GM18511 (cell line): ENCODE measurements around the gene FRYL.
A peak's percentile ranks its signal among the peaks of the same experiment; 100 is the strongest.
"Not testable (repeated sequence)": the region's sequence is repeated elsewhere in the genome, so short reads cannot be mapped to it uniquely, and the experiment has no call there.

Source experiments
- ATAC-seq: cut with Tn5 transposase; IDR thresholded peaks from one replicate; pipeline ENCODE4 v1.9.1; 2021; ENCODE audit warnings: mild to moderate bottlenecking, moderate library complexity; ENCODE audit not compliant: unreplicated experiment

Gene FRYL

DNA sequence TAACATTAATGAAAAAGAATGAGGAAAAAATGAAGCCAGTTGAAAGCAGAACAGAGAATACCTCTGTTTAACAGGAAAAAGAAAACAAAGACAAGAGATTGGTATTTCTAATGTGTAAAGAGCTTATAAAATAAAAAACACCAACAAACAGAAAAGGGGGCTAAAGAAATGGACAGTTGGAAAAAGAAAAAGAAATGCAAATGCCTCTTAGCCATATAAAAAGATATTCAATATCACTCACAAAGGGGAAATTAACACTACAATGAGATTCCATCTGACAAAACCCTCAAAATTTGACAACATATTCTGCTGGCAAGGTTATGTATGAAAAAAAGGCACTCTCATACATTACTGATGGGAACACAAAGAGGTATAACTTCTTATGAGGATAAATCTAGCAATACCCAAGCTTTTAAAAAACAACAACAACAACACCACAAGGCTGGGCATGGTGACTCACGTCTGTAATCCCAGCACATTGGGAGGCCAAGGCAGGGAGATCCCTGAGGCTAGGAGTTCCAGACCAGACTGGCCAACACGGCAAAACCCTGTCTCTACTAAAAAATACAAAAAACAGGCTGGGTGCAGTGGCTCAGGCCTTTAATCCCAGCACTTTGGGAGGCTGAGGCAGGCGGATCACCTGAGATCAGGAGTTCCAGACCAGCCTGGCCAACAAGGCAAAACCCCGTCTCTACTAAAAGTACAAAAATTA is 75.8 kb downstream of the FRYL start:
- no peak for ATAC-seq

DNA sequence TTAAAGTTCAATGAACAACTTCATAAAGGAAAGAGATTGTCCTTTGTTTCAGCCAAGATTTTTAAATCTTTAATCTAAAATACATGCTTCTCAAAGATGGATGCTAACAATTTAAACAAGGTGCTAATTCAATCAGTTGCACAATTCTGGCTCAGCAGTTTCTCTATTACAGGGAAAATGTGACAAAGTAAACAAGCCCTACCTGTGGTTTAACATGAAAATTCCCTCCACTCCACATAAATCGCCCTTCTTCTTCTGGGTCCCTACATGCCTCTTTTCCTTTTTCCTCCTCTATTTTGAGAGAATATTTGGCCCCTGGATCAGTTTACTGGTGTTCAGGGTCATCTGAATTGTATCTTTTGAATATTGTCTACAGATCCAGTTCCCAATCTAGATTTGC is 80.6 kb downstream of the FRYL start:
- no peak for ATAC-seq

DNA sequence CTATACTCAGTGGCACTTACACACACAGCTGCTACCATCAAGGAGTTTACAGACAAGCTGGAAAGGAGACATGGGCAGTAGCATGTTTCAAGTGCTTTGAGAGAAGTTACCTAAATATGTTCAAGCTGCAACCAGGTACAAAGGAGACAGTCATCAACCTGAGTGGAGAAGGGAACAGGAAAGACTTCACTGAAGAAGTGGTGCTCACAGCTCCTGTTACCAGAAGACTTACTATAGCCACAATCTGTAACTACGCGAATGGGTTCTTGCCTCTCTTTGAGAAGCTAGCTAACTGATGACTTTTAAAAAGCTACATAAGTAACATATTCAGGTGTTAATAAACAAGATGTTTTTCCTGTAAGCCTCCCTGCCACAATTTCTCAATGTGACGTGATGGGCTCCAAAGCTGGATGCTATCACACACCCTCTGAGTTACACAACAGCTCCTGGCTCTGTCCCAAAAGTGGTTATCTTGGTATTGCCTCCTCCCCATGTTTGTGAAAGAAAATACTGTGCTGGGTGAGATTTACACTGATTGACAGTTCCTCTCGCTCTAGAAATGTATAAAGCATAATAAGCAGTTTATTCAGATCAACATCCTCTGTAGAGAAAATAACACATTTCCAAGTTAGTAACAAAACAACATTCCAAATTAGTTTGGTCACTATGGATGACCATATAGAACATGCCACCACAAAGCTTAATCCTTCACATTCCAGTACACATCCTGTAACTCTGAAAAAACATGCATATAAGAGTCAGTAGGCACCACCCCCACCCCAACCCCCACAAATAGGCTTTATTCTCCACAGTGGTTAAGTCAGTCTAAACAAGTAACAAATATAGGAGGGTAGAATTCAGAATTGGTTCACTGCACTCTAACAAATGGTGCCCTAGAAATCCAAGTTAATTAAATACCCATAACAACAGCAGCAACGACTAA is 81.8 kb downstream of the FRYL start:
- no peak for ATAC-seq

DNA sequence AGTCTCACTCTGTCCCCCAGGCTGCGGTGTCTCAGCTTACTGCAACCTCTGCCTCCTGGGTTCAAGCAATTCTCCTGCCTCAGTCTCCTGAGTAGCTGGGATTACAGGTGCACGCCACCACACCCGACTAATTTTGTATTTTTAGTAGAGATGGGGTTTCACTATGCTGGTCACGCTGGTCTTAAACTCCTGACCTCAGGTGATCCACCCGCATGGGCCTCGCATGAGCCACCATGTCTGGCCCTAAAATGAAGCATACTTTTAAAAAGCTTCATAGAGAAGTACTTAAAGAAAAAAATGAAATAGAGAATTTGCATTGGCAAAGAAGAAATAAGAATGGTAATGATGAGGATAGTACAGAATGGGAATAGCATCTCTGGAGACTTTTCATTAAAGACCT is 82.6 kb downstream of the FRYL start:
- not testable (repeated sequence) for ATAC-seq

DNA sequence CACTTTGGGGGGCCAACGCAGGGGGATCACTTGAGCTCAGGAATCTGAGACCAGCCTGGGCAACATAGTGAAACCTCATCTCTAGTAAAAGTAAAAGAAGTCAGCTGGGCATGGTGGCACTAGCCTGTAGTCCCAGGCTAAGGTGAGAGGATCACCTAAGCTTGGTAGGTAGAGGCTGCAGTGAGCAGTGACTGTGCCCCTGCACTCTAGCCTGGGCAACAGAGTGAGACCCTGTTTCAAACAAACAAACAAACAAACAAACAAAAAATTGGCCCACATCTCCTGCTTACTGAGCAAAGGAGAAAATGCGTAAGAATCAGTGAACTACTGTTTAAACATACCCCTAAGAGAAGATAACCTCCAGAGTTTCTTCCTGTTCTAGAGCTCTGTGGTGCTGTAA is 85.3 kb downstream of the FRYL start:
- ATAC-seq: no peak

DNA sequence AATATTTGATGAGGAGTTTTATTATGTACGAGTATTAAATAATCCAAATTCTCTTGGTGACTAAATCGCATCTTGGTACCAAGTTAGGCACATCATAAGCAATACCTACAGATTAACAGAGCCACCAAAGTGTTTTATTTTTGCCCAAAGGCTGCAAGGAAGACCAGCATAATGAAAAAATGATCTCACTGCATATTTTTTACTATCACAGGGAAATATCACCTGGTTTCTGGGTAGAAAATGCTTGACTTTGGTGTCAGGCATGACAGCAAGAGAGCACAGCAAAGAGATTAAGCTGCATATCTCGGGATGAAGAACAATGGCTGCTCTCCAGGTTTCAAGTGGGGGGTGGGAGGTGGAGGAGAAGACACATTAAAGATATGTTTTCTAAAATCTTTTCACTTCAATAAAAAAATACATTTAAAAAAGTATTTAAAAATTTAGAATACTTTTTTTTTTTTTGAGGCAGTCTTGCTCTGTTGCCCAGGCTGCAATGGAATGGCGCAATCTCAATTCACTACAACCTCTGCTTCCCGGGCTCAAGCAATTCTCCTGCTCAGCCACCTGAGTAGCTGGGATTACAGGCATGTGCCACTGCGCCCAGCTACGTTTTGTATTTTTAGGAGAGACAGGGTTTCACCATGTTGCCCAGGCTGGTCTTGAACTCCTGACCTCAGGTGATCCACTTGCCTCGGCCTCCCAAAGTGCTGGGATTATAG is 86.1 kb downstream of the FRYL start:
- no peak for ATAC-seq

DNA sequence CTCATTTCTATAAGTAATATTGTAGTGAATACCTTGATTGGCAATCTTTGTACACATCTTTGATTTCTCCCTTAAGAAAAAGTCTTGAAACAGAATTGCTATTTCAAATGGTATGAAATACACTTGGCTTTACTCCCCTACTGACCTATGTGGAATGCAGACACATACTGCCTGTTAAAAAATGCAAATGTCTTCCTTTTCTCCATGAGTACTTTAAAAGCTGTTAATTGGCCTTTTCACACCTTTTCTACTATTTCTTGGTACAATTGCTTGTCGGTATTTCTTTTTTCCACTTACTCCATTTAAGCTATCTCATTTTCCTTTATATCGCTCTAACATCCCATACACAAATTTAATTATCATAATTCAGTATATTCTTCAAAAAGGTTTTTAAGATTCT is 87.2 kb downstream of the FRYL start:
- no peak for ATAC-seq

DNA sequence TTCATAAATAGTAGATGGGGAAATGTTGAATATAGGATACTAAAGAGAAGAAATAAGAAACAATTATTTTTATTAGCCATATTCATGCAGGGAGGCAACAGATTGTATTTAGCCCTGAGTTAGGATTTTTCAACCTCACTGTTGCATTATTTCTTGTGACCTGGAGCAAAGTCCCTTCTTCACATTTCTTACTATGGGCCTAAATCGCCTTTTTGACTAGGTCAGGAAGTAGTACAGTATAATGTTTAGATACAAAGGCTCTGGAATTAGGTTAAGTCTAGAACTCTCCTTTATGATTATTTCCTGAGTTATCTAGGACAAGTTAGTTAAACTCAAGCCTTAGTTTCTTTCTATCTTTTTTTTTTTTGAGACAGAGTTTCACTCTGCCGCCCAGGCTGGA is 88.0 kb downstream of the FRYL start:
- no peak for ATAC-seq

DNA sequence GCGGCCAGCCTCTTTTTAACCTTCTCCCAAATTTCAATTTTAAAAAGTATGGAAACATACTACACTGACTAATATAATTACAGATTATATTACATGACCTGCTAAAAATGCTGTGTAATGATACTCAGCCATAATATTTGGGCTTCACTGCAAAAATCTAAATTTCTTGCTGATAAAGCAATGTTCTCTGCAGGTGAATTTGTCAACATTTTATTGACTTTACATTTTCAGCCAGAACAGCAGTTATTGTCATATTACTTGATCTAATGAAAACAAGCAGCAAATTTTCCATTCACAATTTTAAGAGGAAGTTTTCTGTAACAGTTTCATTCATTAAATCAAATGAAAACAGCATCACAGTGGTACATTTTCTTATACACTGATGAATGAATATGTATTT is 91.1 kb downstream of the FRYL start:
- ATAC-seq: no peak

DNA sequence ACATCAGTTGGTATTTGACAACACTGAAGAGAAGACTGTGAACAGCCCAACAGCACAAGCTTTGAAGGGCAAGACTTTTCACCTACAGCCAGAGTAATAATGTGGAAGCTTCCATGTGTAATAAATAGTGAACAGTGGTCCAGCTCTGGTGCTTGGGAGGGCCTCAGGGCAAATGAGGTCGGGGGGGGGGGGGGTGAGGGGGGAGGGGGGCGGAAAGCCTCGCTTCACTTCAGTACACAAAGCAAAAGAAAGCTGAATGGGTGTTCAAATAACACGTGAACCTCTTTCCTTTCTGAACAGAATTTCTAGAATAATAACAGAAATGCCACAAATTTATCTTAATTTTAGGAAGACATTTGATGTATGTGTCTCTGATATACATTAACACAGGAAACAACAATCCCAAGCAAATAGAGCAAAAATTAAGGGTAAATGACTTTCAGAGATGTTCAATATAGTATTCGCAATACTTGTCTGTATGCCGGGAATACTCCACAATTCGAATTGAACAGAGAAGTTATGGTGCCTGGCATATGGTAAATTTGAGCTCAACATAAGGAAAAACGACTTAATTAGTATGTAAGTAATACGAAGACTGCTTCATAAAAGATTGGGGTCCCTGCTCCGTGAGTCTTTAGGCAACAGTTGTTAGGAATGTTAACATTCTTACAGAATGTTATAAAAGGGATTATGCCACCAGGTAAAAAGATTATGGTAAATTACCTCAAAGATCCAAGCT is 92.6 kb downstream of the FRYL start:
- ATAC-seq: no peak

DNA sequence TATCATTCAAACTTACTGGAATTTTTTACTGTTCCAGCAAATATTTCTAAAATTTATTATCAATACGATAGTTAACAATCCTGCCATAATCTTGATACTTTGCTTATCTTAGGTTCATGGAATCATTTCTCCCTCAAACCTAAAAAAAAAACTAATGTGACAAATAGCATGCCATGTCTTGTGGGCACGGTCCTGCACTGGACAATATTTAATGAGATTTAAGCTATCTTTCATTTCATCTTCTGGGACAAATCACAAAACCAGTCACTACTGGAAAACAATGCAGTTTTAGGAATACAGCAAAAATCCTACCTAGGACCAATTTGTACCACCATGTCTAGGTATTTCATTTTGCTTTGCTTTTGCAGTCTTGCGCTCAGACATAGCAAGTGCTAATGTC is 93.7 kb downstream of the FRYL start:
- no peak for ATAC-seq

DNA sequence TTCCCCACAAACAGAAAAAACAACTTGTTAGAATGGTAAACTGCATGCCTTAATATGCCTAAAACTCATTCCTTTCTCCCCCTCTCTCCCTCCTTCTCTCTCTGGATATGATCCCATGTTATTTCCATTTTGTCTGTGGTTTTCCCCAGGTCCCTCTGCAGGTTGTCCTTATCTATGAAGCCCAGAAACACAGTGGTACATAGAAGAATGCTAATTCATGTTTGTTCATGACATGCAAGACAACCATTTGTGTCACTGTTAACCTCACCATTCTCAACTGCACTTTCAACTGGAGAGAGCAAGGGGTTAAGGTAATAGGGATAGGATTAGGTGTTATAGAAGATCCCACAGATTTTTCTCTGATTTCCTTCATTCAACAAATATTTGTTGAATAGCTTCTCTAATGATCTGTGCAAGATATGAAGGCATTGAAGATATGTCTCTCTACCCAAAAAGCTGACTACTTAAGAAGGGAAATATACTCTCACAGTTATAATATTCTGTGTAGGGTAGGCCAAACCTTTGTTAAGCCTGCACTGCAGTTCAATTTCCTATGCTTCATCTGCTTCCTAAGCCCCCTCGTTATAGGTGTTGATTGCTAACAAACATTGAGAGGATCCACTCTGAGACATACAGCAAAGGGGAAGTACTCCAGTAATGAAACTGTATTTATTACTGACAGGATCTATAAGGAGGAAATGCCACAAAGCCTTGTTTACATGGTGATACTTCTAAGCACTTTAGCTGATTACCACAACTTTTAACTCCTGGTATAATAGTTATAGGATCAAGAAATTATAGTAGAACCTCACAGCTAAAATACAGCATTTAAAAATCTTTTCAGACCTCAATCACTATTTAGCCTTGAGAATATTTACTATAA is 96.1 kb downstream of the FRYL start:
- ATAC-seq: peak; percentile 90

DNA sequence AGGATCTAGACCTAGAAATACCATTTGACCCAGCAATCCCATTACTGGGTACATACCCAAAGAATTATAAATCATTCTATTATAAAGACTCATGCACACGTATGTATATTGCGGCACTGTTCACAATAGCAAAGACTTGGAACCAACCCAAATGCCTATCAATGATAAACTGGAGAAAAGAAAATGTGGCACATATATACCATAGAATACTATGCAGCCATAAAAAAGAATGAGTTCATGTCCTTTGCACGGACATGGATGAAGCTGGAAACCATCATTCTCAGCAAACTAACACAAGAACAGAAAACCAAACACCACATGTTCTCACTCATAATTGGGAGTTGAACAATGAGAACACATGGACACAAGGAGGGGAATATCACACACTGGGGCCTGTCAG is 97.2 kb downstream of the FRYL start:
- not testable (repeated sequence) for ATAC-seq

DNA sequence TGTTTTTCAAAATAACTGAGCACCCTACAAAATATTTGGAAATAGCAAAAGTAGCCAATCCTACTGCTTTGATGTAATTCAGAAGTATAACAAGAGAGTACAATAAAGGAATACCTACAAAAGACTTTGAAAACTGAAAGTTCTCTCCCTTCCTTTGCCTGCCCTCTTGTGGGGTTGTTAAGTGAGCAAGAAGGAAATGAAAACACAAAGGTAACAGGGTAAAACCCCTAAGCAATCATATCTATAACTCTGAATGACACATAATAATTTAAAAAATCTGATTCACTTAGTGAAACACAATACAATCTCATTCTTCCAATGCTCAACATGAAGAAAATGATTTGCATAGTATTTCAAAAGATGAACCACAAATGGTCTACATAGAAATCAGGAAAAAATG is 98.2 kb downstream of the FRYL start:
- ATAC-seq: peak; percentile 60

DNA sequence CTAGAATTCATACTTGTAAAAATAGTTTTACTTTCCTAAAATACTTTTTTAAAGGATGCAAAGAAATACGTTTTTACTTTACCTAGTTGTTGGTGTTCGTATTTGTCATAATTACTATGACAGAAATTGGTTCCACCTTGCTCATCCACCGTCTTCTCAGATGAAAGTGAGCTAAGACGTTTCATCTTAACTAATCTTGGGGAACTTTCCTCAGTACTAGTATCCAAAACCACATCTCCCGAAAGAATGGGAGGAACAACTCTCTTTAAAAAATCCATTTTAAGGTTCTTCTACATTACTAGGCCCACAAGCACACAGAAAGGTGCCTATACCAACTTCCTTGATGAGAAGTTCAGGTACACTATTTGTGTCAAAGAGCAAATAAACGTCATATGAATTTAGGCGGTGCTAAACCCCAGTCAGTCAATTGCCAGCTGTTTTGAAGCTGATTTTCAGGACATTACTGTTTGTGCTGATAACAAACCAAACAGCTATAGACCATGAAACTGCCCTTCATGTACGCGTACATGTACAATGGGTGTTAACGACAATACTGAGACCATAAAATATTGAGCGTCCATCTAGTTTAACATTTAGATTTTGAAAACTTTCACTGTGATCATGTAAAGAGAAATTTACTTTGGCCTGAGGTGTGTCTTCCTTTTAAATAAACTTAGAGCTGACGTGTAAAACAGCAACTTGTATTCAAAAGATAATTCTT is 99.1 kb downstream of the FRYL start:
- ATAC-seq: no peak

DNA sequence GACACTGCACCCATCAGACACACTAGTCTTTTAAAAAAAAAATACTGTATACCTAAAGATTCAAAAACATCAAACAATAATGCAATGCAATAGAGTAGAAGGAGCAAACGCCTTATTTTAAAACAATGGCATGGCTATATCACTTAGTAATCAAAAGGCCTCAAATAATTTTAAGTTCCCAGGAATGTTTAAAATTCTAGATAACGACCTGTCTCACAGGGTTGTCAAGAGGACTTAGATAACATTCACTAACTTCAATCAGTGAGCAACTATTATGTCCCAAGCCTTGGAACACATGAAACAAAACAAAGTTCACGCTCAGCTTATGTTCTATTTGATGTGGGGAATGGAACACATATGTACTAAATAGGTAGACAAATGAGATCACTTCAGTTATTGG is 106.5 kb downstream of the FRYL start:
- ATAC-seq: no peak

DNA sequence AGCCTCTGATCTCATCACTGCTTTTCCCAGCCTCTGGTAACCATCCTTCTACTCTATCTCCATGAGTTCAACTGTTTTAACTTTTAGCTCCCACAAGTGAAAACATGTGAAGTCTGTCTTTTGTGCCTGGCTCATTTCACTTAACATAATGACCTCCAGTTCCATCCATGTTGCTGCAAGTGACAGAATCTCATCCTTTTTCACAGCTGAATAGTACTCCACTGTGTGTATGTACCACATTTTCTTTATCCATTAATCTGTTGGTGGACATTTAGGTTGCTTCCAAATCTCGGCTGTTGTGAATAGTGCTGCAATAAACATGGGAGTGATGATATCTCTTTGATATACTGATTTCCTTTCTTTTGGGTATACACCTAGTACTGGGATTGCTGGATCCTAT is 109.5 kb downstream of the FRYL start:
- ATAC-seq: no peak

DNA sequence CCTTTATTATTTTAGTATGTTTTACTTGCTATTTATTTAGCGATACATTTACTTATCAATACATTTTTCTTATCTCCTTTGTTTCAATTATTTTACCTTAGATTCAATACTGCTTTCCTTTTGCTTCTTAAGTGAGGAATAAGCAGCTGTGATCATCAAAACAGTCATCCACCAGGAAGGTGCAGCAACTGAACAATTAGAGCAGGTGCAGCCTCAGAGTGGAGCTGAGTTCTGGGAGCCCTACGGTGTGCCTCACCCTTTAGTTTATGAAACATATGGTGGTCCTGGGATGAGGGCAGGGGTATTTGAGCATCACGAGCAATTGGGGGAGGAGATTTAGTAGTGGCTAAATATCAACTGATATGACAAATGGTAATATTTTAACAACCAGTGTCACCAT is 111.0 kb downstream of the FRYL start:
- no peak for ATAC-seq

DNA sequence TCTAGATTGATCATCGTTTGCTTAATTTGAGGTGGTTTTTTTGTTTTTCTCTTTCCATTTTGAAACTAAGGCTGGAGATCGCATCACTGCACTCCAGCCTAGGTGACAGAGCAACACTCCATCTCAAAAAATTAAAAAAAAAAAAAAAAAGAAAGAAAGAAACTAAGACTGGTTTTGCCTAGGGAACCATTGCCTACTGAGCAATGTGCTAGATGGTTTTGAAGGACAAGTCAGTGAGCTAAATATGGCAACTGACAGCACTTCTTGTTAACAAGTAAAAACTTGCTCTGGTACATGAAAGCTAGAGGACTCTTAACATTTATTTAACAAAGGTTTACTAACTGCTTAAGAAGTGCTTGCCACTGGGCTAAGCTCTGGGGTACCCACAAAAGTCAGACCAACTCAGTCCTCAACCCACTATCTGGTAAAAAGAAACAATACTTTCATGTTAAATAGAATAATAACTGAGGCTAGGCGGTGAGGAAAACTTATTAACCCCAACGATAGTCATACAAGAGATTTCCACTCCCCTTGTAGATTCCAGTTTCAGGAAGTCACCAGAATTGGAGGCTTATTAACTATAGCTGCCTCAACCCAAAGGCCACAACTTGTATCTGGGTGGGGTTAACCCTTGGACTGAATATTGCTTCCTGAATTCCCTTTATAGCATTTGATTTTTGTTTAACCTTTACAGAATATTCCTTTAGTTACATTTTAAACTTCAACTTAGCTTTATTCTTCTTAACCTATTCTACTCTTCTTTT is 111.6 kb downstream of the FRYL start:
- peak; percentile 60 for ATAC-seq
